HG03025 (cell line): ENCODE data around the gene LMBRD2.

Experiments
- ATAC-seq: cut with Tn5 transposase; IDR thresholded peaks from one replicate; pipeline ENCODE4 v1.9.1; 2021; ENCODE audit warnings: mild to moderate bottlenecking, moderate library complexity; ENCODE audit not compliant: unreplicated experiment, low FRiP score

The LMBRD2 gene

GRCh38 chr5:36125868-36126267, 25.8 kb downstream of the LMBRD2 start:
- ATAC-seq, result no peak

- no peak for ATAC-seq
These were observed 40.4 kb downstream of the LMBRD2 start for GRCh38 chr5:36111238-36111637.

GRCh38 chr5:36108758-36109460, 42.8 kb downstream of the LMBRD2 start:
- no peak for ATAC-seq

- no peak for ATAC-seq
These were observed 45.9 kb downstream of the LMBRD2 start for GRCh38 chr5:36105819-36106218.

GRCh38 chr5:36099748-36100147, 51.9 kb downstream of the LMBRD2 start:
- no peak for ATAC-seq

GRCh38 chr5:36096486-36096885, 55.2 kb downstream of the LMBRD2 start:
- ATAC-seq, result no peak

- ATAC-seq, result peak; percentile 71
These were observed 61.7 kb downstream of the LMBRD2 start for GRCh38 chr5:36089989-36090388.

- peak; percentile 96 for ATAC-seq
These were observed 72.4 kb downstream of the LMBRD2 start for GRCh38 chr5:36079200-36079781.

GRCh38 chr5:36078430-36078829, 73.3 kb downstream of the LMBRD2 start:
- no peak for ATAC-seq

GRCh38 chr5:36073595-36074216, 78.0 kb downstream of the LMBRD2 start:
- peak; percentile 63 for ATAC-seq

GRCh38 chr5:36070687-36071571, 80.8 kb downstream of the LMBRD2 start:
- ATAC-seq, result no peak

GRCh38 chr5:36068751-36069281, 82.9 kb downstream of the LMBRD2 start:
- no peak for ATAC-seq

GRCh38 chr5:36066540-36067210, 85.0 kb downstream of the LMBRD2 start, which contains the start of gene UGT3A2:
TSS of gene UGT3A2 (minus strand) at chr5:36066882. CDS start at chr5:36066789, 93 bp downstream.
- no peak for ATAC-seq

- no peak for ATAC-seq
These were observed 85.6 kb downstream of the LMBRD2 start for GRCh38 chr5:36066001-36066539.

GRCh38 chr5:36060420-36060887, 91.2 kb downstream of the LMBRD2 start:
- ATAC-seq, result no peak

GRCh38 chr5:36059571-36060419, 91.9 kb downstream of the LMBRD2 start:
- no peak for ATAC-seq

- ATAC-seq, result no peak
These were observed 92.9 kb downstream of the LMBRD2 start for GRCh38 chr5:36058776-36059175.

- ATAC-seq, result no peak
These were observed 94.3 kb downstream of the LMBRD2 start for GRCh38 chr5:36057386-36057785.

GRCh38 chr5:36056422-36056821, 95.3 kb downstream of the LMBRD2 start:
- ATAC-seq, result no peak
